ENCODE data around the gene MLANA. TPM values are rescaled to one million over a fixed set of nuclear protein-coding genes. Genes with fewer than 3 reads are reported as not detected.

Gene MLANA
- total RNA-seq (not detected), polyA plus RNA-seq (not detected)

- no peak for DNase-seq
- ChIA-PET POLR2A (no interaction called here), CTCF (no interaction called here)
- H3K4me1 ChIP-seq (ENCODE audit: insufficient read depth, low read length) = peaks cover 8% of the 10 kb centered on the region
- Mint-ChIP-seq H3K27ac (no peak within 1 kb of the TSS), H3K27me3 (no peaks in the 10 kb centered on the region), H3K4me3 (no peak within 1 kb of the TSS), H3K36me3 (peaks cover 0 to 6% (median 0%) of the 10 kb centered on the region in 3 donors), H3K4me1 (peaks cover 7 to 8% (median 8%) of the 10 kb centered on the region in 3 donors), H3K9me3 (no peaks in the 10 kb centered on the region)
- H3K27ac ChIP-seq (ENCODE audit: low read depth, low read length) = no peak within 1 kb of the TSS
- no peaks in the 10 kb centered on the region for H3K36me3 ChIP-seq (ENCODE audit: insufficient read depth, low read length)
- no peaks in the 10 kb centered on the region for H3K9me3 ChIP-seq (ENCODE audit: low read length)
- no peaks in the 10 kb centered on the region for H3K27me3 ChIP-seq (ENCODE audit: insufficient read depth, low read length, poor library complexity, severe bottlenecking)
- H3K4me3 ChIP-seq (ENCODE audit: low read length) = no peak within 1 kb of the TSS
These were observed at the start of gene MLANA for GRCh38 chr9:5890641-5891040. Gene MLANA, plus strand, starts transcription at chr9:5890889. Its CDS starts 1,586 bp downstream, at chr9:5892475.

DNA sequence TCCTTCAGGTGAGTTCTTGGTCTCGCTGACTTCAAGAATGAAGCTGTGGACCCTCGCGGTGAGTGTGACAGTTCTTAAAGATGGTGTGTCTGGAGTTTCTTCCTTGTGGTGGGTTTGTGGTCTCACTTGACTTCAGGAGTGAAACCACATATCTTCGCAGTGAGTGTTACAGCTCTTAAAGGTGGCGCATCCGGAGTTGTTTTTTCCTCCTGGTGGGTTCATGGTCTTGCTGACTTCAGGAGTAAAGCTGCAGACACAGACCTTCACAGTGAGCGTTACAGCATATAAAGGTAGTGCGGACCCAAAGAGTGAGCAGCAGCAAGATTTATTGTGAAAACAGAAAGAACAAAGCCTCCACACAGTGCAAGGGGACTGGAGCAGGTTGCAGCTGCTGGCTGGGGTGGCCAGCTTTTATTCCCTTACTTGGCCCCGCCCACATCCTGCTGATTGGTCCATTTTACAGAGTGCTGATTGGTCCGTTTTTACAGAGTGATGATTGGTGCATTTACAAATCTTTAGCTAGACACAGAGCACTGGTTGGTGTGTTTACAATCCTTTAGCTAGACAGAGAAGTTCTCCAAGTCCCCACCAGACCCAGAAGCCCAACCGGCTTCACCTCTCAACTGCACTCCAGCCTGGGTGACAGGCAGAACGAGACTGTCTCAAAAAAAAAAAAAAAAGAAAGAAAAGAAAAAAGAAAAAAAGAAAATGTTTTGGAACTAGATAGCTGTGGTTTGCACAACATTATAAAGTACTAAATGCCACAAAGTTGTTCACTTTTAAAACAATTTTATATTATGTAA lies 48.7 kb upstream of the MLANA start:
- Histone ChIP-seq H3K9me3 (ENCODE audit: low read length) (no peaks in the 10 kb centered on the region), H3K27me3 (ENCODE audit: insufficient read depth, low read length, poor library complexity, severe bottlenecking) (no peaks in the 10 kb centered on the region), H3K4me3 (ENCODE audit: low read length) (peak overlapping the region; percentile 42), H3K27ac (ENCODE audit: low read depth, low read length) (no peak overlapping the region), H3K4me1 (ENCODE audit: insufficient read depth, low read length) (peaks cover 55% of the 10 kb centered on the region), H3K36me3 (ENCODE audit: insufficient read depth, low read length) (no peaks in the 10 kb centered on the region)
- Mint-ChIP-seq H3K36me3 (no peaks in the 10 kb centered on the region), H3K9me3 (no peaks in the 10 kb centered on the region), H3K27ac (peak overlapping the region; percentile 84 to 95 (median 92)), H3K27me3 (peaks cover 0 to 2% of the 10 kb centered on the region in 2 donors), H3K4me1 (peaks cover 55 to 67% (median 59%) of the 10 kb centered on the region in 3 donors), H3K4me3 (peak overlapping the region; percentile 74 to 91 (median 81))
- POLR2A ChIA-PET = interaction anchor here (0.6 to 4.0 kb wide), 4 partner anchors 9 to 571 kb away, joined by 4 to 18 read pairs (median 8); partner anchors contain the start of genes ERMP1 and UHRF2
- CTCF ChIA-PET = interaction anchor here (0.8 to 5.0 kb wide), 3 partner anchors 9 to 57 kb away, joined by 3 to 44 read pairs (median 6); partner anchors contain the start of gene ERMP1
- peak; percentile 15 to 85 (median 69) for DNase-seq

- H3K27me3 ChIP-seq (ENCODE audit: insufficient read depth, low read length, poor library complexity, severe bottlenecking) = no peaks in the 10 kb centered on the region
- H3K4me1 ChIP-seq (ENCODE audit: insufficient read depth, low read length) = peaks cover 55% of the 10 kb centered on the region
- no peak for DNase-seq
- ChIA-PET CTCF (interaction anchor here (0.5 to 5.0 kb wide), 4 partner anchors 10 to 253 kb away, joined by 3 to 44 read pairs (median 4); partner anchors contain the start of gene ERMP1), POLR2A (interaction anchor here (1.6 to 4.0 kb wide), 3 partner anchors 11 to 570 kb away, joined by 6 to 18 read pairs (median 9); partner anchors contain the start of genes ERMP1 and UHRF2)
- Mint-ChIP-seq H3K27ac (peak overlapping the region; percentile 78 to 95 (median 88)), H3K36me3 (no peaks in the 10 kb centered on the region), H3K9me3 (no peaks in the 10 kb centered on the region), H3K27me3 (peaks cover 0 to 2% of the 10 kb centered on the region in 2 donors), H3K4me1 (peaks cover 58 to 70% (median 59%) of the 10 kb centered on the region in 3 donors), H3K4me3 (peak overlapping the region; percentile 63 to 82 (median 73))
- no peaks in the 10 kb centered on the region for H3K36me3 ChIP-seq (ENCODE audit: insufficient read depth, low read length)
- H3K9me3 ChIP-seq (ENCODE audit: low read length) = no peaks in the 10 kb centered on the region
- H3K27ac ChIP-seq (ENCODE audit: low read depth, low read length) = no peak overlapping the region
- H3K4me3 ChIP-seq (ENCODE audit: low read length) = no peak overlapping the region
These were observed 47.5 kb upstream of the MLANA start for GRCh38 chr9:5842929-5843793.

DNA sequence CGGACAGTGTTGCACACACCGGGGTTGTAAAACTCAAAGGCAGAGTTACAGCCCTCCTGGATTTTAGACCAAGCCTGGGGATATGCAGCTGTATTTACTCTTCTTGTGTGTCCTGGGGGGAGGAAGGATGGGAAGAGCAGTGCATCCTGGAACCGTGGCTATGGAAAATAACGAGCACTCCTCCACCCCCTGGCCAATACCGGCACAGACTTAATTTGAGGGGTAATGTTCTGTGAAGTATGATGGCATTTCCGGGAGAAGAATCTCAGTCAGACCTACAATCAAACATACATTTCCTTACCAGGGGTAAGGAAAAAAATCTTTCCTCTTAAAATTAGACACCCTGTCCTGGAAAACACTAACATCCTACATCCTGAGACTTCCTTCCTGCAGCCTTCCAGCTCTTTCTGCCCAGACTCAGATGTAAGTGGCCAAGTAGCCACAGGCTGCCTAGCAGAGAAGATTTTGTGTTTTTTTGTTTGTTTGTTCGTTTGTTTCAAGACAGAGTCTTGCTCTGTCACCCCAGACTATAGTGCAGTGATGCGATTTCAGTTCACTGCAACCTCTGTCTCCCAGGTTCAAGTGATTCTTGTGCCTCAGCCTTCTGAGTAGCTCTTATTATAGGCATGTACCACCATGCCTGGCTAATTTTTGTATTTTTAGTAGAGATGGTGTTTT lies 46.8 kb upstream of the MLANA start:
- H3K4me1 ChIP-seq (ENCODE audit: insufficient read depth, low read length) = peaks cover 55% of the 10 kb centered on the region
- peaks cover 59 to 72% (median 60%) of the 10 kb centered on the region in 3 donors for H3K4me1 Mint-ChIP-seq
- peaks cover 0 to 2% of the 10 kb centered on the region in 2 donors for H3K27me3 Mint-ChIP-seq
- ChIA-PET CTCF (interaction anchor here (0.5 to 5.0 kb wide), 3 partner anchors 11 to 253 kb away, joined by 3 to 44 read pairs (median 3); partner anchors contain the start of gene ERMP1), POLR2A (interaction anchor here (1.2 to 4.0 kb wide), 3 partner anchors 11 to 171 kb away, joined by 3 to 18 read pairs (median 4); partner anchors contain the start of genes ERMP1 and RANBP6)
- H3K27ac Mint-ChIP-seq = peak overlapping the region; percentile 78 to 95 (median 88)
- peak overlapping the region; percentile 30 for H3K27ac ChIP-seq (ENCODE audit: low read depth, low read length)
- DNase-seq = peak in 1 of 5 donors; percentile 16
- no peaks in the 10 kb centered on the region for H3K36me3 Mint-ChIP-seq
- peak overlapping the region; percentile 23 to 81 (median 72) for H3K4me3 Mint-ChIP-seq
- no peaks in the 10 kb centered on the region for H3K36me3 ChIP-seq (ENCODE audit: insufficient read depth, low read length)
- no peaks in the 10 kb centered on the region for H3K9me3 Mint-ChIP-seq
- H3K9me3 ChIP-seq (ENCODE audit: low read length) = no peaks in the 10 kb centered on the region
- H3K27me3 ChIP-seq (ENCODE audit: insufficient read depth, low read length, poor library complexity, severe bottlenecking) = no peaks in the 10 kb centered on the region
- H3K4me3 ChIP-seq (ENCODE audit: low read length) = peak overlapping the region; percentile 33

DNA sequence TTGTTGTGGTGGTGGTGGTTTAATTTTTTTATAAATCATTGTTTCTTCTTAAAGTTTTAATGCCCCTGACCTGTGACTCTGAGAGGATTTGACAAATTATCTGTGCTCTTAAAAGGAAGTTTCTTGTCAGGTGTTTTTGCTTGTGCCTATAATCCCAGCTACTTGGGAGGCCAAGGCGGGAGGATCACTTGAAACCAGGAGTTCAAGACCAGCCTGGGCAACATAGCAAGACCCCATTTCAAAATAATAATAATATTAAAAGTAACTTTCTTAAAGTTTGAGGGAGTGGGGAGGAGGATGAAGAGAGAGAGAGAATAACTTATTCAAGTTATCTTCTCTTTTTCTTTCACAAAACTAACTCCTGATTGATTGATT lies 45.5 kb upstream of the MLANA start:
- Histone ChIP-seq H3K27ac (ENCODE audit: low read depth, low read length) (no peak overlapping the region), H3K4me3 (ENCODE audit: low read length) (no peak overlapping the region), H3K9me3 (ENCODE audit: low read length) (no peaks in the 10 kb centered on the region), H3K36me3 (ENCODE audit: insufficient read depth, low read length) (no peaks in the 10 kb centered on the region), H3K27me3 (ENCODE audit: insufficient read depth, low read length, poor library complexity, severe bottlenecking) (no peaks in the 10 kb centered on the region), H3K4me1 (ENCODE audit: insufficient read depth, low read length) (peaks cover 55% of the 10 kb centered on the region)
- H3K27me3 Mint-ChIP-seq = peaks cover 0 to 2% of the 10 kb centered on the region in 2 donors
- H3K4me3 Mint-ChIP-seq = peak overlapping the region; percentile 23 to 81 (median 72)
- POLR2A ChIA-PET = interaction anchor here (1.2 to 4.0 kb wide), 3 partner anchors 13 to 170 kb away, joined by 3 to 18 read pairs (median 4); partner anchors contain the start of genes ERMP1 and RANBP6
- H3K36me3 Mint-ChIP-seq = no peaks in the 10 kb centered on the region
- DNase-seq = no peak
- peak overlapping the region; percentile 78 to 94 (median 87) for H3K27ac Mint-ChIP-seq
- CTCF ChIA-PET = interaction anchor here (0.7 to 5.0 kb wide), 2 partner anchors 12 to 204 kb away, joined by 3 to 44 read pairs; partner anchors contain the start of gene ERMP1
- H3K9me3 Mint-ChIP-seq = no peaks in the 10 kb centered on the region
- peaks cover 59 to 79% (median 67%) of the 10 kb centered on the region in 3 donors for H3K4me1 Mint-ChIP-seq

DNA sequence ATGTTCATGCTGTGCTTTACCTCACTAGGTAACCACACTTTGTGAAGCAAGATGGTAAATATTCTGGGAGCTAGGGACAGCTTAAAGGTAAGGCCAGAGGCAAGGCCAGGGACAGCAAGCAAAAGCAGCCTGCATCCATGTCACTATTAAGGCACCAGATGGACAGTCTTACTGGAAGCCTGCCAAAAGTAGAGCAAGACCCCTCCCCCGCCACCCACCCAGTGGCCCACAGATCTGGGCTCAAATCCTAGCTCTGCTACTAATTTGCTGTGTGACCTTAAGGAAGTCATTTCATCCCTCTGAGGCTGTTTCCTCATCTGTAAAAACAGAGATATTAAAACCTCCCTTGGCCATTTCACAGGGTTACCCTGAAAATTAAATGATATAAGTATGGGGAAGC lies 44.6 kb upstream of the MLANA start:
- CTCF ChIA-PET = interaction anchor here (1.2 to 2.2 kb wide), 2 partner anchors 10 to 12 kb away, joined by 3 to 8 read pairs; partner anchors contain the start of gene ERMP1
- H3K27me3 ChIP-seq (ENCODE audit: insufficient read depth, low read length, poor library complexity, severe bottlenecking) = no peaks in the 10 kb centered on the region
- POLR2A ChIA-PET = no interaction called here
- Mint-ChIP-seq H3K27me3 (peaks cover 0 to 2% of the 10 kb centered on the region in 2 donors), H3K9me3 (no peaks in the 10 kb centered on the region), H3K4me1 (peaks cover 58 to 75% (median 72%) of the 10 kb centered on the region in 3 donors), H3K4me3 (peak overlapping the region in 2 of 7 donors; percentile 3 to 26), H3K27ac (peak overlapping the region in 4 of 8 donors; percentile 7 to 74 (median 49)), H3K36me3 (no peaks in the 10 kb centered on the region)
- peaks cover 56% of the 10 kb centered on the region for H3K4me1 ChIP-seq (ENCODE audit: insufficient read depth, low read length)
- DNase-seq = no peak
- H3K36me3 ChIP-seq (ENCODE audit: insufficient read depth, low read length) = no peaks in the 10 kb centered on the region
- H3K4me3 ChIP-seq (ENCODE audit: low read length) = no peak overlapping the region
- no peaks in the 10 kb centered on the region for H3K9me3 ChIP-seq (ENCODE audit: low read length)
- H3K27ac ChIP-seq (ENCODE audit: low read depth, low read length) = no peak overlapping the region

DNA sequence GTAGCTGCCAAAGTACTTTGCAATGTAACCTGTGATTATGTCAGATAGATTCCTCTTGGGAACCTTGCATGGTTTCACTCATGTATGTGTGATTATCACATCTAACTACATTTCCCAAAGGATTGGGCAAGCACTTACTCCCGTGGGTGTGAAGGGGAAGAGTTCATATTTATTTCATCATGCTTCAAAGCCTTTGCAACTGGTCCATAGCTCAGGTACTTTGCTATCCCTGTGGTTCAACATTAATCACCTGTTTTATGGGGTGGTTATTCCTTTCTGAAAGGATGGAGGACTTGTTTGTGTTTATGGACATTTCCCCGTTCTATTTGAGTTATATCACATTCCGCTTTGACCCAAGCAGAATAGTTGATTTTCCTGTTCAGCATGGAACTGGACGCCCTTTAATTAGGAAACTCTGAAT lies 44.2 kb upstream of the MLANA start:
- H3K4me1 Mint-ChIP-seq = peaks cover 58 to 75% (median 72%) of the 10 kb centered on the region in 3 donors

More for the DNA sequence above, 44.2 kb upstream of the MLANA start:
- H3K4me3 Mint-ChIP-seq = no peak overlapping the region
- no peaks in the 10 kb centered on the region for H3K9me3 ChIP-seq (ENCODE audit: low read length)
- no peak overlapping the region for H3K4me3 ChIP-seq (ENCODE audit: low read length)
- H3K27ac ChIP-seq (ENCODE audit: low read depth, low read length) = no peak overlapping the region
- CTCF ChIA-PET = interaction anchor here (1.2 to 2.2 kb wide), 2 partner anchors 10 to 13 kb away, joined by 3 to 8 read pairs; partner anchors contain the start of gene ERMP1
- peaks cover 0 to 2% of the 10 kb centered on the region in 2 donors for H3K27me3 Mint-ChIP-seq
- H3K27me3 ChIP-seq (ENCODE audit: insufficient read depth, low read length, poor library complexity, severe bottlenecking) = no peaks in the 10 kb centered on the region
- no peak for DNase-seq
- H3K27ac Mint-ChIP-seq = peak overlapping the region in 1 of 8 donors; percentile 48
- POLR2A ChIA-PET = no interaction called here
- no peaks in the 10 kb centered on the region for H3K9me3 Mint-ChIP-seq
- no peaks in the 10 kb centered on the region for H3K36me3 Mint-ChIP-seq
- peaks cover 56% of the 10 kb centered on the region for H3K4me1 ChIP-seq (ENCODE audit: insufficient read depth, low read length)
- H3K36me3 ChIP-seq (ENCODE audit: insufficient read depth, low read length) = no peaks in the 10 kb centered on the region
